Tibial nerve (tissue), 4 donors: ENCODE measurements around the gene VWF.

Experiments used
- CTCF ChIP-seq, 5 experiments: fragments of 200-600 bp in 3 of 5; fragments of 450-650 bp in 2 of 5; sonication (generic) in 3 of 5; IDR thresholded peaks; one replicate each; pipeline ENCODE4 v1.5.1; 2016 to 2019; ENCODE audit warnings: antibody characterized with exemption in 5 of 5, mild to moderate bottlenecking in 3 of 5, moderate library complexity in 2 of 5
- EP300 ChIP-seq, 2 donors: sonication (generic); formaldehyde crosslinking; IDR thresholded peaks; one replicate each; pipeline ENCODE4 v1.6.1; 2017; ENCODE audit warnings: antibody characterized with exemption in 2 of 2, mild to moderate bottlenecking in 1 of 2
- POLR2A ChIP-seq, 2 donors: fragments of 450-650 bp; IDR thresholded peaks; one replicate each; pipeline ENCODE4 v1.6.1; 2017; ENCODE audit warnings: antibody characterized with exemption in 2 of 2, mild to moderate bottlenecking in 2 of 2, moderate library complexity in 2 of 2

GRCh38 chr12:5924342-5924741 is 200.1 kb downstream of the VWF start:
- no peak for TF ChIP-seq CTCF (IDR thresholded peaks at IDR 0.05)
- TF ChIP-seq POLR2A (IDR thresholded peaks at IDR 0.05): no peak
- no peak for TF ChIP-seq EP300 (IDR thresholded peaks at IDR 0.05)
